ENCODE results near the gene EFHD2. TPM values are rescaled to one million over a fixed set of nuclear protein-coding genes. Genes with fewer than 3 reads are reported as not detected.

The EFHD2 gene
- total RNA-seq, 1 experiment from 2014 or later, result 69.7 TPM

- Histone ChIP-seq H2AFZ (ENCODE audit: low read depth, low read length, poor library complexity, severe bottlenecking) (no peak overlapping the region), H3K4me1 (ENCODE audit: control insufficient read depth in 1 of 2, insufficient read depth in 2 of 2, low read length in 2 of 2) (no peaks in the 10 kb centered on the region), H3K9me3 (ENCODE audit: control insufficient read depth in 1 of 2, insufficient read depth in 1 of 2, low read depth in 1 of 2, low read length in 2 of 2) (no peaks in the 10 kb centered on the region), H3K9me2 (ENCODE audit: insufficient read depth) (no peaks in the 10 kb centered on the region), H3K4me2 (ENCODE audit: low read length) (no peak overlapping the region), H3K79me2 (ENCODE audit: insufficient read depth, low read length) (no peaks in the 10 kb centered on the region), H3K27ac (ENCODE audit: low read depth, low read length) (no peak overlapping the region), H3K9ac (ENCODE audit: low read length) (no peak overlapping the region), H3K4me3 (replicated peaks in 1 of 2; ENCODE audit: low read depth in 1 of 2, low read length in 2 of 2) (no peak overlapping the region), H3K36me3 (ENCODE audit: control insufficient read depth in 1 of 2, insufficient read depth in 2 of 2, low read length in 2 of 2) (no peaks in the 10 kb centered on the region), H4K20me1 (ENCODE audit: insufficient read depth) (no peaks in the 10 kb centered on the region), H3K27me3 (ENCODE audit: insufficient read depth, low read length) (no peaks in the 10 kb centered on the region)
- POLR2A ChIA-PET, result interaction anchor here (0.5 kb wide), 1 partner anchor 202 kb away, joined by 3 read pairs; no protein-coding TSS in a partner anchor
- intact Hi-C loops (cut with micrococcal nuclease), result no loop called here
- TF ChIP-seq POLR2A (IDR thresholded peaks at IDR 0.05; ENCODE audit: borderline replicate concordance, extremely low read depth, insufficient read depth, insufficient read length) (no peak), YY1 (IDR thresholded peaks at IDR 0.05; ENCODE audit: extremely low read depth, insufficient replicate concordance, low read depth, low read length) (no peak), TCF7L2 (IDR thresholded peaks at IDR 0.05; ENCODE audit: borderline replicate concordance, extremely low read depth, insufficient read depth, insufficient read length) (no peak), ELF1 (IDR thresholded peaks at IDR 0.05; ENCODE audit: borderline replicate concordance, low read depth) (no peak), EZH2phosphoT487 (IDR thresholded peaks at IDR 0.05; ENCODE audit: borderline replicate concordance) (no peak), RAD21 (IDR thresholded peaks at IDR 0.05; ENCODE audit: low read depth) (no peak), ATF3 (IDR thresholded peaks at IDR 0.05) (no peak), FOSL1 (IDR thresholded peaks at IDR 0.05; ENCODE audit: low read depth) (no peak), CBX3 (IDR thresholded peaks at IDR 0.05; ENCODE audit: low read depth) (no peak), ZNF274 (IDR thresholded peaks at IDR 0.05; ENCODE audit: low read depth, low read length) (no peak), ZFX (IDR thresholded peaks at IDR 0.05) (no peak), EZH2 (IDR thresholded peaks at IDR 0.05) (no peak), EGR1 (IDR thresholded peaks at IDR 0.05; ENCODE audit: low read depth) (no peak), REST (IDR thresholded peaks at IDR 0.05; ENCODE audit: low read depth) (no peak), POLR2AphosphoS5 (IDR thresholded peaks at IDR 0.05; ENCODE audit: low read depth, low read length) (no peak), JUND (IDR thresholded peaks at IDR 0.05) (no peak), SP1 (IDR thresholded peaks at IDR 0.05; ENCODE audit: low read depth) (no peak)
- RAD21 ChIA-PET (ENCODE audit: low non-redundant PET in 1 of 2, low total read pairs in 2 of 2, uncharacterized antibody in 2 of 2, unreplicated experiment in 2 of 2), result no interaction called here
- no TSS peak for BruUV-seq (replicated peaks)
- no peak for ATAC-seq
- no peak for DNase-seq (ENCODE audit: low read depth, low spot score)
- CTCF ChIA-PET, result interaction anchor here (1.7 kb wide), 1 partner anchor 120 kb away, joined by 3 read pairs; no protein-coding TSS in a partner anchor
Measured at GRCh38 chr1:15442759-15443158, 33.1 kb downstream of the EFHD2 start.

Data from HCT116 (cell line).